Astrocyte (in vitro differentiated cells and primary cell): ENCODE measurements around the gene CDK14. TPM values are rescaled to one million over a fixed set of nuclear protein-coding genes. Genes with fewer than 3 reads are reported as not detected.

Source experiments
- DNase-seq: peaks from one replicate; pipeline ENCODE4 v3.0.0-alpha.2; 2010; ENCODE audit warnings: low read depth
- FAIRE-seq: peaks from 2 replicates; lab custom pipeline; 2011; peaks lifted over from hg19 to GRCh38; lab: Jason Lieb, UNC
- H2AFZ ChIP-seq: 2 replicates; pipeline ENCODE4 v1.6.0; 2012; ENCODE audit warnings: low read depth, low read length, inconsistent platforms
- H3K27ac ChIP-seq: 2 replicates; pipeline ENCODE4 v1.5.1; 2011; ENCODE audit warnings: low read depth, low read length, inconsistent platforms
- H3K27me3 ChIP-seq: 2 replicates; pipeline ENCODE4 v1.6.0; 2011; ENCODE audit warnings: low read length, inconsistent platforms; ENCODE audit not compliant: insufficient read depth
- H3K36me3 ChIP-seq: 2 replicates; pipeline ENCODE4 v1.5.1; 2011; ENCODE audit warnings: low read length, inconsistent platforms; ENCODE audit not compliant: insufficient read depth
- H3K4me1 ChIP-seq: 2 replicates; pipeline ENCODE4 v1.5.1; 2011; ENCODE audit warnings: low read length, inconsistent platforms; ENCODE audit not compliant: insufficient read depth
- H3K4me2 ChIP-seq: 2 replicates; pipeline ENCODE4 v1.6.0; 2012; ENCODE audit warnings: low read length, inconsistent platforms
- H3K4me3 ChIP-seq: 2 replicates; pipeline ENCODE4 v1.5.1; 2011; ENCODE audit warnings: low read depth, mild to moderate bottlenecking, low read length, inconsistent platforms; ENCODE audit not compliant: insufficient read depth
- H3K79me2 ChIP-seq: 2 replicates; pipeline ENCODE4 v1.6.0; 2012; ENCODE audit warnings: mild to moderate bottlenecking, low read length, inconsistent platforms; ENCODE audit not compliant: insufficient read depth
- H3K9ac ChIP-seq: 2 replicates; pipeline ENCODE4 v1.6.0; 2012; ENCODE audit warnings: mild to moderate bottlenecking, low read length, inconsistent platforms
- H3K9me3 ChIP-seq: 2 replicates; pipeline ENCODE4 v1.5.1; 2012; ENCODE audit warnings: low read depth, mild to moderate bottlenecking, low read length, inconsistent platforms; ENCODE audit not compliant: insufficient read depth
- H4K20me1 ChIP-seq: 2 replicates; pipeline ENCODE4 v1.6.0; 2012; ENCODE audit warnings: low read length, inconsistent platforms; ENCODE audit not compliant: insufficient read depth
- H3K27ac Mint-ChIP-seq: one replicate; pipeline ENCODE4 v1.8.0; 2021; ENCODE audit warnings: mild to moderate bottlenecking, mixed read lengths; ENCODE audit not compliant: unreplicated experiment
- H3K27me3 Mint-ChIP-seq: one replicate; pipeline ENCODE4 v1.8.0; 2021; ENCODE audit warnings: low read depth, mixed read lengths; ENCODE audit not compliant: unreplicated experiment
- H3K36me3 Mint-ChIP-seq: one replicate; pipeline ENCODE4 v1.8.0; 2021; ENCODE audit warnings: low read depth, mixed read lengths; ENCODE audit not compliant: unreplicated experiment
- H3K4me1 Mint-ChIP-seq: one replicate; pipeline ENCODE4 v1.8.0; 2021; ENCODE audit warnings: low read depth, mixed read lengths; ENCODE audit not compliant: unreplicated experiment
- H3K4me3 Mint-ChIP-seq: one replicate; pipeline ENCODE4 v1.8.0; 2021; ENCODE audit warnings: mild to moderate bottlenecking, moderate library complexity, mixed read lengths; ENCODE audit not compliant: unreplicated experiment
- H3K9me3 Mint-ChIP-seq: one replicate; pipeline ENCODE4 v1.8.0; 2021; ENCODE audit warnings: mild to moderate bottlenecking, mixed read lengths; ENCODE audit not compliant: unreplicated experiment
- EZH2 ChIP-seq: IDR thresholded peaks from 2 replicates; pipeline ENCODE4 v1.6.1; 2012; ENCODE audit warnings: mild to moderate bottlenecking, low read length, inconsistent platforms; ENCODE audit not compliant: insufficient read depth
- total RNA-seq: library from RNA; stranded (reverse); gene quantifications from 2 replicates; pipeline ENCODE4 v1.2.1, GENCODE V29; 2021
- TF ChIP-seq, protein P1 (sequence below): IDR thresholded peaks from 2 replicates; pipeline ENCODE4 v1.5.1; 2011; ENCODE audit warnings: low read depth, mild to moderate bottlenecking, inconsistent platforms, low read length, moderate library complexity; ENCODE audit not compliant: insufficient read depth

Gene CDK14
- total RNA-seq, 1 donor from 2014 or later: 30.2 TPM

DNA sequence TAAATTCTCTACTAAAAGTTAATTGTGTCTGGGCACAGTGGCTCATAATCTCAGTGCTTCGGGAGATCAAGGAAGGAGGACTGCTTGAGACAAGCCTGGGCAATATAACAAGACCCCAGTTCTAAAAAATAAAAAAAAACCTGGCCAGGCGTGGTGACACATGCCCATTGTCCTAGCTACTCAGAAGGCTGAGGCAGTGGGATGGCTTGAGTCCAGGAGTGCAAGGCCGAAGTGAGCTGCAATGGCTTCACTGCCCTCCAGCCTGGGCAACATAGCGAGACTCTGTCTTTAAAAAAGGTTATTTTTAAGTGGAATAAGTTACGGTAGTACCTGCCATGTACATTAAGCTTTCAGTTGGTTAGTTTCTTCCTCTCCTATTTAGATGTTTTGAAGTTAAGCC, 28.9 kb downstream of the CDK14 start:
- H3K27ac Mint-ChIP-seq: peak overlapping the region; percentile 94

GRCh38 chr7:90625562-90625961, 29.4 kb downstream of the CDK14 start:
- DNase-seq: peak; percentile 63
- Histone ChIP-seq H3K4me3 (peak overlapping the region; percentile 30), H4K20me1 (peaks cover 18% of the 10 kb centered on the region), H3K36me3 (no peaks in the 10 kb centered on the region), H3K4me2 (peak overlapping the region; percentile 79), H3K27me3 (no peaks in the 10 kb centered on the region), H3K4me1 (peaks cover 35% of the 10 kb centered on the region), H3K27ac (peak overlapping the region; percentile 60), H3K79me2 (peaks cover 85% of the 10 kb centered on the region), H3K9ac (no peak overlapping the region), H2AFZ (no peak overlapping the region), H3K9me3 (no peaks in the 10 kb centered on the region)
- TF ChIP-seq, protein P1, sequence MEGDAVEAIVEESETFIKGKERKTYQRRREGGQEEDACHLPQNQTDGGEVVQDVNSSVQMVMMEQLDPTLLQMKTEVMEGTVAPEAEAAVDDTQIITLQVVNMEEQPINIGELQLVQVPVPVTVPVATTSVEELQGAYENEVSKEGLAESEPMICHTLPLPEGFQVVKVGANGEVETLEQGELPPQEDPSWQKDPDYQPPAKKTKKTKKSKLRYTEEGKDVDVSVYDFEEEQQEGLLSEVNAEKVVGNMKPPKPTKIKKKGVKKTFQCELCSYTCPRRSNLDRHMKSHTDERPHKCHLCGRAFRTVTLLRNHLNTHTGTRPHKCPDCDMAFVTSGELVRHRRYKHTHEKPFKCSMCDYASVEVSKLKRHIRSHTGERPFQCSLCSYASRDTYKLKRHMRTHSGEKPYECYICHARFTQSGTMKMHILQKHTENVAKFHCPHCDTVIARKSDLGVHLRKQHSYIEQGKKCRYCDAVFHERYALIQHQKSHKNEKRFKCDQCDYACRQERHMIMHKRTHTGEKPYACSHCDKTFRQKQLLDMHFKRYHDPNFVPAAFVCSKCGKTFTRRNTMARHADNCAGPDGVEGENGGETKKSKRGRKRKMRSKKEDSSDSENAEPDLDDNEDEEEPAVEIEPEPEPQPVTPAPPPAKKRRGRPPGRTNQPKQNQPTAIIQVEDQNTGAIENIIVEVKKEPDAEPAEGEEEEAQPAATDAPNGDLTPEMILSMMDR: no peak
- TF ChIP-seq EZH2: no peak
- Mint-ChIP-seq H3K36me3 (peaks cover 2% of the 10 kb centered on the region), H3K27ac (peak overlapping the region; percentile 96), H3K4me3 (peak overlapping the region; percentile 55), H3K9me3 (no peaks in the 10 kb centered on the region), H3K27me3 (no peaks in the 10 kb centered on the region), H3K4me1 (peaks cover 41% of the 10 kb centered on the region)
- FAIRE-seq: no peak

More for the DNA sequence above, 28.9 kb downstream of the CDK14 start:
- FAIRE-seq: no peak
- Histone ChIP-seq H3K27me3 (no peaks in the 10 kb centered on the region), H3K79me2 (peaks cover 85% of the 10 kb centered on the region), H3K9ac (peak overlapping the region; percentile 43), H2AFZ (no peak overlapping the region), H3K4me1 (peaks cover 35% of the 10 kb centered on the region), H3K27ac (peak overlapping the region; percentile 60), H3K4me3 (no peak overlapping the region), H3K4me2 (peak overlapping the region; percentile 79), H3K9me3 (no peaks in the 10 kb centered on the region), H3K36me3 (no peaks in the 10 kb centered on the region), H4K20me1 (peaks cover 17% of the 10 kb centered on the region)
- no peak for DNase-seq
- Mint-ChIP-seq H3K9me3 (no peaks in the 10 kb centered on the region), H3K36me3 (peaks cover 2% of the 10 kb centered on the region), H3K4me1 (peaks cover 41% of the 10 kb centered on the region), H3K4me3 (no peak overlapping the region), H3K27me3 (no peaks in the 10 kb centered on the region)
- TF ChIP-seq, protein P1: no peak
- no peak for TF ChIP-seq EZH2

- Mint-ChIP-seq H3K27ac (peak overlapping the region; percentile 96), H3K9me3 (no peaks in the 10 kb centered on the region), H3K27me3 (no peaks in the 10 kb centered on the region), H3K36me3 (peaks cover 2% of the 10 kb centered on the region), H3K4me3 (peak overlapping the region; percentile 55), H3K4me1 (peaks cover 41% of the 10 kb centered on the region)
- no peak overlapping the region for H2AFZ ChIP-seq
- H3K4me1 ChIP-seq: peaks cover 35% of the 10 kb centered on the region
- H3K27me3 ChIP-seq: no peaks in the 10 kb centered on the region
- peaks cover 84% of the 10 kb centered on the region for H3K79me2 ChIP-seq
- peak overlapping the region; percentile 60 for H3K27ac ChIP-seq
- no peak overlapping the region for H3K9ac ChIP-seq
- FAIRE-seq (no peak), DNase-seq (peak; percentile 81)
- peak overlapping the region; percentile 79 for H3K4me2 ChIP-seq
- TF ChIP-seq, protein P1: no peak
- no peak for TF ChIP-seq EZH2
- no peaks in the 10 kb centered on the region for H3K36me3 ChIP-seq
- peak overlapping the region; percentile 30 for H3K4me3 ChIP-seq
- H3K9me3 ChIP-seq: no peaks in the 10 kb centered on the region
- H4K20me1 ChIP-seq: peaks cover 13% of the 10 kb centered on the region
These were observed 29.9 kb downstream of the CDK14 start for GRCh38 chr7:90626013-90626412.
